NCI-H748 (cell line): Measurements from ENCODE around the gene MRLN.
"Not testable (repeated sequence)": the region's sequence is repeated elsewhere in the genome, so short reads cannot be mapped to it uniquely, and the experiment has no call there.

ENCODE experiments used
- DNase-seq: peaks from one replicate; lab custom pipeline; 2025; ENCODE audit not compliant: unreplicated experiment; lab: John Stamatoyannopoulos, UW

MRLN gene

DNA sequence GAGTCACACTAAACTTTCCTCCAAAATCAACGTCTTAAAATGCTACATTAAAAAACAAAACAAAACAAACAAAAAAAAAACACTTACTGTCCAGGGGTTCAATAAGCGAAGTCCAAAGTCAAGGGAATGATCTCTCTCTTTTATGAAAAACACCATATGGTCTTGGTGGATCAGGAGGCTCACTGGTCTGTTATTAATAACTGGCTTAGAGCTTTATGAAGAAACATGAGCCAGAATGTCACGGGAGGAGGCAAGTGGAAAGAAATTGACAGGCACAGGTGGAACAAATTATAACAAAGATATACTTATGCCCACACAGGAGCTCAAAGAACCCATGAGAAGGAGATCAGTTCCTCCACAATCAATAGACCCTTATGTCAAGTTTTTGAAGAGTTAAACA, at the start of gene MRLN:
Gene MRLN, minus strand, starts transcription at position 189 of the 400 bp plus-strand sequence.
- DNase-seq: no peak

DNA sequence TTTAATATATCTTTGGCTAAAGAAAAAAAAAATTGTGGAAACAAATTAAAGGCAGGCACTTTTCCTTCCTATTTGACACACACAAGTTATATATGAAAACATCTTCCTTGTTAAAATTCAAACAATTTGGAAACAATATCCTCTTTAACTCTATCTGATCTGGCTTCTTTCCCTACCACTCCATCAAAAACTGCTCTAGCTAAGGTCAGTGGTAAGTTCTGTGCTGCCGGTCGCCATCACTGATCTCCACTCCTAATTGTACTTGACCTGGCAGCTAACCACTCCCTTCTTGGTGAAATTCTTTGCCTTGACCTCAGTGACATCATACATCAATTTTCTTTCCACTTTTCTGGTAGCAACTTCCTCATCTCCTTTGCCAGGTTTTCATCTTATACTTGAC, 47.9 kb upstream of the MRLN start:
- no peak for DNase-seq

DNA sequence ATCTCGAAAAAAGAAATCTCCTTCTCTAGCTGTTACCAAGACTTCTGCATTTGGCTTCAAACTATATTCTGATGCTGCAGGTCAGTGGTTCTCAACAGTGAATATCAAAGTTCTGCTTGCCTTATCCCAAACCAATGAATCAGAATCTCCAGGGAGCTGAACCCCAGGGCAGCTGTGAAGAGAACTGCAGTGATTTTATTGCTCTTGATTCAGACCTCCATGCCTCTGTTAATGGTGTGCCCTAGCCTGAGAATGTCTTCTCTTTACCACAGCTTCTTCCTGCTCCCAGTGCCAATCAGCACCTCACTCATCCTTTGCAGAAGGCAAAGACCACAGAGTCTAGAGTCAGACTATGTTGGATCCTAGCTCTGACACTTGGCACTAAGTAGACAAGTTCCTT, 46.2 kb upstream of the MRLN start:
- DNase-seq: no peak

DNA sequence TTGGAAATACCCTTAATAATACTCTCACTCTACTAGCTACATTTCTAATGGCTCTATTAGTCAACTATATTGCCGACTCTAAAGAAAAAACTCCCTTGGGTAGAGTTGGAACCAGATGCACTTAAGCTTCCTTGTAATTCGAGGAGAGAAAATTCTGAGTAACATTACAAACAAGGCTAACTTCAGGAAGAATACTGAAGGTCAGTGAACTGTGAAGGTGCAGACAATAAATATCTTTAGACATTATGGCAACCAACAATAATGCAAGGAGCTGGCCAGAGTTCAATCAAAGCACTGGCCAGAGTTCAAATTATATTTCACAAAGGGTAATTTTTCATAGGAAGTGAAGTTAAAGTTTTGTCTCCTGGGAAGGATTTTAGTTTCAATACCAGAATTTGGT, 40.7 kb upstream of the MRLN start:
- no peak for DNase-seq

DNA sequence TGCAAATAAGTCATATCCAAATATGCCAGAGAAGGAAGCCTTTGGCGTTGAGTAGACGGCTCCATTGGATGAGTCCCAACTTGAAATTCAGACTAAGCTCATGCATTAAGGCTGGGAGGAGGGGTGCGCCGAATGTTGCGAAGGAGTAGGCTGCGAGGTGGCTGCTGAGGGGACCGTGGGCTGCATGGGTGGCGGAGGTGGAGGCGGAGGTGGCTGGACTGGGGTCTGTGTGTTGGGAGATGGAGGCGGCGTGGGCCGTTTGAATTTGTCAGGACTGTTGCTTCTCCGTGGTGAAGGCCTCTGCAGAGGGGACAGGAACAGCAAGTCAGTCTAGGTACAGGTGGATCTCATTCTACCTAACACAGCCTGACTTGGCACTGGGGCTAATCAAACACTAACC, 39.6 kb upstream of the MRLN start:
- no peak for DNase-seq

DNA sequence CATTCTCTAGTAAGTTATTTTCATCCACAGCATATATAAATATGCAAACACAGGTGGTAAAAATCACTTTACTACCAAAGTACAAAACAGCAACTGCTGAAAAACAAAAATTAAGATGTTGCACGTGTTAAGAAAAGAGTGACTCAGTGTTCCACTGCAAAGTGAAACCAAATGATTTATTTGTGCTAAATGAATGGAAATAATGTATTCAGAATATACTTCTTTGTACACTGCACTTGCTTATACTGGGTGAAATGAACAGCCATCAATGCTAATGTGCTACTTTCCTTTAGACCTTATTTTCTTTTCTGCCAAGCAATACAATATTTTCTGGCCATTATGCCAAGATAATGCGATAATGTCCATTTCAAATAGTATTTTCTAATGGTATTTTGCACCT, 38.3 kb upstream of the MRLN start:
- no peak for DNase-seq

DNA sequence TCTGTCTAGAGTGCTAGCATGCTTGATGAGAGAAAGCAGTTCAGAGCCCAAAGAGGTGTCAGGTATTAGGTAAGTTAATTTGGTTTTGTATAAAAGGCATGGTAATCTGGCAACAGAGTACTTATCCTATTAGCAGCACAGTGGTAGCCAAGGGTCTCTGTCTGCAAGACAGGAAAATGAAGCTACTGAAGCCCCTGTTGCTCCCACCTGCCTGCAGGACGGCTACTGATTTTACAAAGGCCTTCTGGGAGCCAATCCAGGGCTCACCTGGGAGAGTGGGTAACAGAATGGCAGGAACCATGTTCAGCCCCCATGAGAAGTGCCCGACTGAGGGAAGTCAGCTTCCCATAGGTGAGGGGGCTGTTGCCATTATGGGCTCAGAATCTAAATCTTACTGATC, 36.8 kb upstream of the MRLN start:
- not testable (repeated sequence) for DNase-seq

DNA sequence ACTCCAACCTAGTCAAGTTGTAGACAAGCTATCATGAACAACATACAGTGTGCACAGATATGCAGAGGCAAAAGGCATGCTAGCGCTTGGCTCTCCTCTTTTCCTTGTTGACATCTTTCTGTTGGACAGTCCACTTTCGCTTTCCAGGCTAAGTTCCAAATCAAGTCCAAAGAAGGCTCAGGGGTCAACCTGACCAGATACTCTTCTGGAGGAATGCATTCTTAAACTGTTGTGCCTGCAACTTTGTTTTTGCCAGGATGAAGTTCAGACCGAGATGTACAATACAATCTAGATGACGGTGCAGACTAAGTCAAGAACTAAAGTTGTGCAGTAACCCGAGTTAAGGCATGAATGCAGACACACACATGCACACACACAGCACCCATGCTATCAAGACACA, 35.7 kb upstream of the MRLN start:
- not testable (repeated sequence) for DNase-seq

DNA sequence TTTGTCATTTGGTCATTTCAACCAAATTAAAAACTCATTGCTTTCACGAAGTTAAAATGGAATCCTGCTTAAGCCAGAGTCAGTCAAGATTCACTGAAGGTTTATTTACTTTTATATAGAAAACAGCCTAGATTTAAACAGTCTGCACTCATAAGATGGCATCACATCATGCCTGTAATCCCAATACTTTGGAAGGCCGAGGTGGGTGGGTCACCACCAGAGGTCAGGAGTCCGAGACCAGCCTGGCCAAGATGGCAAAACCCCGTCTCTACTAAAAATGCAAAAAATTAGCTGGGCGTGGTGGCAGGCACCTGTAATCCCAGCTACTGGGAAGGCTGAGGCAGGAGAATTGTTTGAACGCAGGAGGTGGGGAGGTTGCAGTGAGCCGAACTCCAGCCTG, 33.8 kb upstream of the MRLN start:
- not testable (repeated sequence) for DNase-seq

DNA sequence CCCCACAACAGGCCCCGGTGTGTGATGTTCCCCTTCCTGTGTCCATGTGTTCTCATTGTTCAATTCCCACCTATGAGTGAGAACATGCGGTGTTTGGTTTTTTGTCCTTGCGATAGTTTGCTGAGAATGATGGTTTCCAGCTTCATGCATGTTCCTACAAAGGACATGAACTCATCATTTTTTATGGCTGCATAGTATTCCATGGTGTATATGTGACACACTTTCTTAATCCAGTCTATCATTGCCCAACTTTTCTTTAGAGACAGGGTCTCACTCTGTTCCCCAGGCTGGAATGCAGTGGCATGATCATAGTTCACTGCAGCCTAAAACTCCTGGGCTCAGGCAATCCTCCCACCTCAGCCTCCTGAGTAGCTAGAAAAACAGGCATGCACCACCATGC, 32.2 kb upstream of the MRLN start:
- DNase-seq: not testable (repeated sequence)

DNA sequence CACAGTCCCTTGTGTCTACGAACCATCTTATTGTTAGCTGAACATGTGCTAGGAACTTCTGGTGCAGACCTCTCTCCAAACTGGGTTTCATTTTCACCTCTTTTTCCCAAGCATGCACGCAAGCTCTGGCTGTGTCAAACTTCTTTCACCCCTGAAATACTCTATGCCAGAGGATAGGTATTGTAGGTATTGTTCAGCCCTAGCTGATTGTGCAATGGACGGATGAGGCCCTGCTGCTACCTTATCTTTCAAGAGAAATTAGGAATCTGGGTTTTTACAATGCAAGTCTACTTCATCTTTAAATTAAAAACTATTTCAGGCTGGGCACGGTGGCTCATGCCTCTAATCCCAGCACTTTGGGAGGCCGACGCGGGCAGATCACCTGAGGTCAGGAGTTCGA, 28.3 kb upstream of the MRLN start:
- no peak for DNase-seq

DNA sequence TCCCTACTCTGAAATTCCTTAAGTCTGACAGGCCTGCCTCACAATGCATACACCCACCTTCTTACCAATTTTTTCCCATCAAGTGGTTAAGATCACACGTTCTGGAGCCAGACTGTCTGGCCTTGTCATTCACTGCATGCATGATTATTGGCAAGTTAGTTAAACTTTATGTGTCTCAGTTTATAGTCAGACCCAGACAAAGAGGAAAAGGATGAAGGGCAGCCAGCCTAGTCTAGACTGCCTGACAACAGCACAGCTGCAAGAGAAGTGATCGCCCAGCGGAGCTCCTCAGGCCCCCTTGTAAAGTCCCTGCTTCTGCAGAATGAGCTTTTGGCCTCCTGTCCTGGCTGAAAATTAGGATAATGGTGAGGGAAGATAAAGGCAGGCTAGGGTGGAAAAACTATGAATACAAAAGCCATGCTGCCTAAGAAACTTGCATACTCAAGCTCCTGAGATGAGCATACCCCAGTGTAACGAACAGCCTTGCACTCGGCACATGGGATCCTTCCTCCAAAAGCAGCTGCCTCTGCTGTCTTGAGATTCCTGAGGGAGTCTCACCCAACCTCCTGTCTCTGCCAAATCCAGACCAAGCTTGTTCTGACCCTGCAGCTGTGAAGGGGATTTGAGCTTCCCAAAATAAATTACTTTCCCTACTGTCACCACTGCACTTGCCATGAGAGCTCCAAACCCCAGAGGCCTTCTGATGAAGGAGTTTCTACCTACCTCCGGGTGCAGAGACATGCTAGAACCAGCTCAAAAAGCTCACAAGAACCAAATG, 26.7 kb upstream of the MRLN start:
- no peak for DNase-seq

DNA sequence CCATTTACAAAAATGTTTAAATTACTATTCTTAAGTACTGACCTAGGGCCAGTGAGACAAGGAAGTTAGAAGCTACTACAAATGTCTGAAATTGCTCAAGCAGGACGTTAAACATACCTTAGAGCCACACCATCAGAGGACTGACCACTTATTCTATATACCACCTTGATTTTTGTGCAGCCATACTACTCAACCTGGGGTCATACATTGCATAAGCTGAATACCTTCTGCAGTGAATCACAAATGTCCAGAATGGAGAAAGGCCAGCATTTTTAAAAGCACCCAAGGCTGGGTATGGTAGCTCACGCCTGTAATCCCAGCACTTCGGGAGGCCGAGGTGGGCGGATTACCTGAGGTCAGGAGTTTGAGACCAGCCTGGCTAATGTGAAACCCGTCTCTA, 21.2 kb upstream of the MRLN start:
- no peak for DNase-seq

DNA sequence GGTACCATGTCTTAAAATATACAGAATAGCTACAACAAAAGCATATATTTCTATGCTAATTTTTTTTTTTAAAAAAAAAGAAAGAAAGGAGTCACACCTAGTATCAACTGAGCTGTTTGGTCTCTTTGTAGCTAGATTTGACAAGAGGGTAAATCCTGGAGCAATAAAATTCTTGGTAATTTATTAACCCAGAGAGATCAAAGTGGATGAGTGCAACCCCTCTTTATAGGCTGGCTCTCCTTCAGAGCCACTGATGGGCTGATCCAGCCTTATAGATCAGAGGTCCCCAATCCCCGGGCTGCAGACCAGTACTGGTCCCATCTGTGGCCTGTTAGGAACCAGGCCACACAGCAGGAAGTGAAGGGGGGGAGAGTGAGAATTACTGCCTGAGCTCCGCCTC, 19.8 kb upstream of the MRLN start:
- DNase-seq: no peak

DNA sequence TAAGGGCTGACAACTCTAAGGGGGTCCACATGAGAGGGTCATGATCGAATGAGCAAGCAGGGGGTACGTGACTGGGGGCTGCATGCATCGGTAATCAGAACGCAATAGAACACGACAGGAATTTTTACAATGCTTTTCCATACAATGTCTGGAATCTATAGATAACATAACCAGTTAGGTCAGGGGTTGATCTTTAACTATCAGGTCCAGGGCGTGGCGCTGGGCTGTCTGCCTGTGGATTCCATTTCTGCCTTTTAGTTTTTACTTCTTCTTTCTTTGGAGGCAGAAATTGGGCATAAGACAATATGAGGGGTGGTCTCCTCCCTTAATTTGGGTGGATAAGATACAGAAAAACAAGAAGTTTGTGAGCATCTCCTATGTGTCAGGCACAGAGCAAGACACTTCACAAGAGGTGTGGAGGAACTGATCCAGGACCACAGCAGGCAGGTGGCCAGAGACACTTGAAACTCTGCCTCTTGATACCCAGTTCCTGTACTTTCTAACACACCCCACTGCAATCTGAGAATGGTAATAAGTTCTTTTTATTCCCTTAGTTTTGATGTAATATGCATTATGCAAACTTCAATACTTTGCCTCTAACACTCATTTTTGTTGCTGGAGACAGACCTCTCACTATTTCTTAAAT, 18.0 kb upstream of the MRLN start:
- no peak for DNase-seq

DNA sequence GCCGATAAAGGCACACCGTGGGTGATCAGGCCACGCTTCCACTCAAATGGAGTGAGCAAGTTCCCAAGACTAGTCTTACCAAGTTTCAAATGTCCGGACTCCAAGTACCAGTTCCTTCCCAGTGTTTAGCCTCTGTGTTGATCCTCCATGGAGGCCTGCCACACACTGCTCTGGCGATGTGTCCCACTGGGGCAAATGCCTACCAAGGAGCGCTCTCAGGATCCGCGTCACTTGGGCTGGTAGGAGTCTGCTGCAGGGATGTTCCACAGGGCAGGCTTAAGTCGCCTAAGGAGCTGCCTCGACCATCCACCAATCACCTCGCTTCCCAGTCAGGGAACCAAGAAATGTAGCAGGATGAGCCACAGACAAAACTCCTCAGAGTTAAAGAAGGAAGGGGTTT, 17.4 kb upstream of the MRLN start:
- no peak for DNase-seq

DNA sequence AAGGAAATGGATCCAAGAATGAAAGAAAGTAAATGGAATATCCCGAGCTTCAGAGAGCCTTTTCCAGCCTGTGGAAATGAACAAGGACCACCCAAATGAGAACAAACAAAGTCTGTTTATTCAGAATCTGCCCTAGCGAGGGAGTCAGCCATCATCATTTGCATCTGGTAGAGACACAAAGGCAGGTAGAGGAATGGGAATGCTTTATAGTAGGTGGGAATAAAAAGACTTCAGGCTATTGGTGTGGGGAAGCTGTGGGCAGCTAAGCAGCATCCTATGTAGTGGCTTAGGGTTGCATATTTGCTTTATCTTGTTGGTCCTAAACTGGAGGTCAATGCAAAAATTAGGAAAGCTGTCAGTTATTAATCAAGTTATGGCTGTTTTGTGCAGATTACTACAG, 9.2 kb upstream of the MRLN start:
- DNase-seq: no peak

DNA sequence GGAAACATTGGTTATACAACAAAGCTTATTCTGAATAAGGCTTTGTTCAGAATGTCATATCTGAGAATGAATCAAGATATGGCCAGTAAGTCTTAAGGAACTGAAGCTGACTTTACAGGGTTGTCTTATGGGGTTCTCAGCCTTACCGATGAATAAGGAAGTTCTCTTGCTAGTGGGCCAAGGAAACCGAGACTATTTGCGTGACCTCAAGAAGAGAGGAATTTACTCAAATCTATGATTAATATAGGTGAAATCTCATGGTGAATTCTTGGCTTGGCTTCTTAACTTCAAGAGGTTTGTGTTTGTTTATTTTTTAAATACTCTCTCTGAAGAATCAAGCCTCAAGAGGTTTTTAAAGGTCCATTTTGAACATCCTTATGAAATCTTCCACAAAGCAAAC, 4.7 kb upstream of the MRLN start:
- DNase-seq: no peak

DNA sequence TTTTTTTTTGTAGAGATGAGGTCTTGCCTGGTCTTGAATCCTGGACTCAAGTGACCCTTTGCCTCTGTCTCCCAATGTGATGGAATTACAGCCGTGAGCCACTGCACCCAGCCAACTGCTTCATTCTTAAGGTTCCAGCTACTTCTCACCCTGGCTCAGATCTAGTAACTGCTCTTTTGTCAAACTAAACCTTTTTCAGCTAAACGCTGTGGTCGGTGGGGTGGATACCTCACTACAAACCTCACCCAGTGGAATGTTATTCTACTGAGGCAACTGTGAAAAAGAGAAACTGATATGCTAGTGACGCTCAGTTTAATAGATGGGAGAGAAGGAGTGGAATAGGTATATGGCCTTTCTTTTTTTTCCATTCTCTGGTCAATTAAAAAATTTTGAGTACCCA, 1.7 kb upstream of the MRLN start:
- no peak for DNase-seq

DNA sequence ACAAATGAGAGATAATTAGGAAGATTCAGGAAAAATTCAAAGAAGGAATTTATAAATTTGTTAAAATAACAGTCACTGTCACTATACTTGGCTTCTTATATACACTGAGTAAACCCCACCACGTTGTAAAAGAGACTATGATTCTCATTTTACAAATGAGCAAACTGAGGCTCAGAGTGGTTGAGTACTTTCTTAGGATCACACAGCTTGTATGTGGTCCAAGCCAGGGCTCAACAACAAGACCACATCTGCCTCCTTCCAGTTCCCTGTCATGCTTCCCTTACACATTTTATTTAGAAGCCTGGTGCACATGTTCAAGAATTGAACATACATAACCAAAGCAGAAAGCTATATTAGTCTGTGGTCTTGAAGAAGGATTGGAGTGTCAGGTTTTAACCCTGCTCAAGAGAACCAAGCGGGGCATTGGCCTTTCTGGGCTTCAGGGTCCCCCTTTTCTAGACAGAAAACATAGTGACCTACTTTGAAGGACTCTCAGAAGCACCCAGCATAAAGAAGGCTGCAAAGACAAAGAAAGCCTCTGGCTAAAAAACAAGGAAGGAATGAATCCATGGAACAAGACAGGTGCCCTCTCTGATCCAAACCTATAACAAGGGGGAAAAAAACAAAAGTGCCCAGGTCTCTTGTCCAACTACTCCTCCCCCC, 846 bp downstream of the MRLN start:
- no peak for DNase-seq

DNA sequence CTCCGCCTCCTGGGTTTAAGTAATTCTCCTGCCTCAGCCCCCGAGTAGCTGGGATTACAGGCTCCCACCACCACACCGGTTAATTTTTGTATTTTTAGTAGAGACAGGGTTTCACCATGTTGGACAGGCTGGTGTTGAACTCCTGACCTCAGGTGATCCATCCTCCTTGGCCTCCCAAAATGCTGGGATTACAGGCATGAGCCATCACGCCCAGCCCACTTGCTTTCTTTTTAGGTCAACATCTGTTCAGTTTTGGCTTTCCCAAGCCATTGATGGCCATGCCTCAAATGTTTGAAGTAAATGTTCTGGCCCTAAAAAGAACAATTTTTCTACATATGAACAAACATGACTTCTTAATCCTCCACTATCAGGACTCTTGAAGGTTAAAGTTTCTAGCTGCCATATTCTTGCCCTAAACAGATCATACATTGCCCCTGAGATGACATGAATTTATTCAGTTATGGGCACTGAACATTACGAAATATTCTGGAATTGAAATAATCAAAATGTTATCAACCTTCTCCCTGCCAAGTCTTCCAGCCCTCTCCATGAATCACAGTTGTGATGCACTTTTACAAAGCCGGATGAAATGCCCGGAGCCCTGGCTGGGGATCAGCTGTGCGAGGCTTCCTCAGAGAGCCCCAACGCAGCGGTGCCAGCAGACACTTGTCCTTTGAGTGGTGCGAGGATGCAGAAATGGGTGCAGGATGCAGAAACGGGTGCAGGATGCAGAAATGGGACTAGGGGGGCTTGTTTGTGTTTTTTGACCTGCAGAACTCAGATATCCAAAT, 2.9 kb downstream of the MRLN start:
- DNase-seq: no peak

DNA sequence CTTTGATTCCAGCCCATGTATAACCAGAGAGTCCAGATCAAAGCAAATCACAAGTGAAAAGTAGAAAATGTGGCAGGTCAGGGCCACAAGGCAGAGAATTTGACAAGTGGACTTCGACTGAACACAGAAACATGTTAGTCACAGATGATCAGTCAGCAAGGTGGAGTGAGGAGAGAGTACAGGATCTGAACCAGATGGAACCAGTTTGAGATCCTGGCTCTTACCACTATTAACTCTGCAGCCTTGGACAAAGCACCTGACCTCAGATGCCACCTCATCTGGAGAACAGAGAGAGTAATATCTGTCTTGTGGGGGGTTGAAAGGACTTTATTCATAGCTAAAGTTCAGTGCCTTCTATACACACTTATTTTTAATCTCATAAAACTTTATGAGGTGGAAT, 4.4 kb downstream of the MRLN start:
- no peak for DNase-seq
